ENCODE results near the gene PPIL1. TPM values are rescaled to one million over a fixed set of nuclear protein-coding genes. Genes with fewer than 3 reads are reported as not detected.

PPIL1 gene
- polyA plus RNA-seq, 1 donor (not counting 4 experiments of a cell fraction or from before 2014, with no cell fraction given) = 45.5 TPM

GRCh38 chr6:36850021-36850420 is 24.6 kb downstream of the PPIL1 start:
- H3K9me3 ChIP-seq (ENCODE audit: control insufficient read depth, low read depth, low read length) = no peaks in the 10 kb centered on the region
- H3K9ac ChIP-seq (ENCODE audit: control insufficient read depth, extremely low read depth, insufficient read depth, low read length) = no peak overlapping the region
- peaks cover 27% of the 10 kb centered on the region for H3K4me1 ChIP-seq (ENCODE audit: control insufficient read depth, extremely low read depth, insufficient read depth, low read length)
- no peak overlapping the region for H2AFZ ChIP-seq (ENCODE audit: control insufficient read depth, low read length)
- H3K27me3 ChIP-seq (ENCODE audit: control insufficient read depth, extremely low read depth, insufficient read depth, low read length) = no peaks in the 10 kb centered on the region
- peaks cover 3% of the 10 kb centered on the region in 2 experiments for H3K36me3 ChIP-seq (ENCODE audit: control insufficient read depth in 2 of 2, extremely low read depth in 1 of 2, insufficient read depth in 2 of 2, low read length in 2 of 2)
- dilution Hi-C loops (cut with MboI; ENCODE audit: extremely low pct_ligation_motif_present, low sequenced_read_pairs) = no loop called here
- no peak for TF ChIP-seq CTCF (optimal IDR thresholded peaks at IDR 0.05 in 1 of 3, IDR thresholded peaks at IDR 0.05 in 1 of 3, conservative IDR thresholded peaks at IDR 0.05 in 1 of 3; ENCODE audit: extremely low read depth in 1 of 3, insufficient read depth in 2 of 3, low read length in 3 of 3)
- TF ChIP-seq EZH2 (IDR thresholded peaks at IDR 0.05; ENCODE audit: low read length) = no peak
- H3K4me2 ChIP-seq (ENCODE audit: control insufficient read depth, extremely low read depth, insufficient read depth, low read depth, low read length) = no peak overlapping the region
- no peaks in the 10 kb centered on the region for H3K9me1 ChIP-seq (ENCODE audit: control insufficient read depth, extremely low read depth, insufficient read depth, low read length)
- H3K4me3 ChIP-seq (ENCODE audit: control insufficient read depth in 2 of 3, extremely low read depth in 1 of 3, insufficient read depth in 2 of 3, low read depth in 1 of 3, low read length in 3 of 3) = no peak overlapping the region
- FAIRE-seq = no peak
- H4K20me1 ChIP-seq (ENCODE audit: control insufficient read depth, extremely low read depth, insufficient read depth, low read length) = no peaks in the 10 kb centered on the region
- no peaks in the 10 kb centered on the region for H3K79me2 ChIP-seq (ENCODE audit: control insufficient read depth, insufficient read depth, low read length)
- no peak overlapping the region for H3K27ac ChIP-seq (ENCODE audit: control insufficient read depth, insufficient read depth, low read length)
- DNase-seq (ENCODE audit: low read depth, low spot score) = no peak

GRCh38 chr6:36848658-36849441 is 25.8 kb downstream of the PPIL1 start:
- Histone ChIP-seq H4K20me1 (ENCODE audit: control insufficient read depth, extremely low read depth, insufficient read depth, low read length) (no peaks in the 10 kb centered on the region), H3K36me3 (ENCODE audit: control insufficient read depth in 2 of 2, extremely low read depth in 1 of 2, insufficient read depth in 2 of 2, low read length in 2 of 2) (peaks cover 0 to 3% of the 10 kb centered on the region in 2 experiments), H3K4me2 (ENCODE audit: control insufficient read depth, extremely low read depth, insufficient read depth, low read depth, low read length) (peak overlapping the region; percentile 67), H3K27ac (ENCODE audit: control insufficient read depth, insufficient read depth, low read length) (no peak overlapping the region), H2AFZ (ENCODE audit: control insufficient read depth, low read length) (peak overlapping the region; percentile 3), H3K9me1 (ENCODE audit: control insufficient read depth, extremely low read depth, insufficient read depth, low read length) (no peaks in the 10 kb centered on the region), H3K79me2 (ENCODE audit: control insufficient read depth, insufficient read depth, low read length) (no peaks in the 10 kb centered on the region), H3K4me3 (ENCODE audit: control insufficient read depth in 2 of 3, extremely low read depth in 1 of 3, insufficient read depth in 2 of 3, low read depth in 1 of 3, low read length in 3 of 3) (peak overlapping the region in 1 of 3 experiments; percentile 36), H3K9ac (ENCODE audit: control insufficient read depth, extremely low read depth, insufficient read depth, low read length) (no peak overlapping the region), H3K4me1 (ENCODE audit: control insufficient read depth, extremely low read depth, insufficient read depth, low read length) (peaks cover 27% of the 10 kb centered on the region), H3K27me3 (ENCODE audit: control insufficient read depth, extremely low read depth, insufficient read depth, low read length) (peaks cover 6% of the 10 kb centered on the region), H3K9me3 (ENCODE audit: control insufficient read depth, low read depth, low read length) (no peaks in the 10 kb centered on the region)
- dilution Hi-C loops (cut with MboI; ENCODE audit: extremely low pct_ligation_motif_present, low sequenced_read_pairs) = no loop called here
- FAIRE-seq (peak; percentile 44), DNase-seq (ENCODE audit: low read depth, low spot score) (no peak)
- TF ChIP-seq CTCF (optimal IDR thresholded peaks at IDR 0.05 in 1 of 3, IDR thresholded peaks at IDR 0.05 in 1 of 3, conservative IDR thresholded peaks at IDR 0.05 in 1 of 3; ENCODE audit: extremely low read depth in 1 of 3, insufficient read depth in 2 of 3, low read length in 3 of 3) = no peak
- TF ChIP-seq EZH2 (IDR thresholded peaks at IDR 0.05; ENCODE audit: low read length) = no peak

Measured in keratinocyte (primary cell).